ENCODE measurements around the gene ADAMTS7. TPM values are rescaled to one million over a fixed set of nuclear protein-coding genes. Genes with fewer than 3 reads are reported as not detected.

The ADAMTS7 gene
- total RNA-seq, 1 experiment from 2014 or later, result 10.7 TPM

GRCh38 chr15:78838489-78838888, 27.2 kb upstream of the ADAMTS7 start:
- BruUV-seq (replicated peaks), result no TSS peak
- ChIA-PET POLR2A (interaction anchor here (1.2 kb wide), 1 partner anchor 19 kb away, joined by 3 read pairs; no protein-coding TSS in a partner anchor), CTCF (no interaction called here)
- H3K4me3 Mint-ChIP-seq (ENCODE audit: unreplicated experiment), result no peak overlapping the region
- H3K36me3 Mint-ChIP-seq (ENCODE audit: insufficient read depth, unreplicated experiment), result no peaks in the 10 kb centered on the region
- intact Hi-C loops (cut with micrococcal nuclease), result no loop called here
- H3K4me1 Mint-ChIP-seq (ENCODE audit: insufficient read depth, unreplicated experiment), result no peaks in the 10 kb centered on the region
- no peaks in the 10 kb centered on the region for H3K9me3 Mint-ChIP-seq (ENCODE audit: unreplicated experiment)
- TF ChIP-seq, protein P1, sequence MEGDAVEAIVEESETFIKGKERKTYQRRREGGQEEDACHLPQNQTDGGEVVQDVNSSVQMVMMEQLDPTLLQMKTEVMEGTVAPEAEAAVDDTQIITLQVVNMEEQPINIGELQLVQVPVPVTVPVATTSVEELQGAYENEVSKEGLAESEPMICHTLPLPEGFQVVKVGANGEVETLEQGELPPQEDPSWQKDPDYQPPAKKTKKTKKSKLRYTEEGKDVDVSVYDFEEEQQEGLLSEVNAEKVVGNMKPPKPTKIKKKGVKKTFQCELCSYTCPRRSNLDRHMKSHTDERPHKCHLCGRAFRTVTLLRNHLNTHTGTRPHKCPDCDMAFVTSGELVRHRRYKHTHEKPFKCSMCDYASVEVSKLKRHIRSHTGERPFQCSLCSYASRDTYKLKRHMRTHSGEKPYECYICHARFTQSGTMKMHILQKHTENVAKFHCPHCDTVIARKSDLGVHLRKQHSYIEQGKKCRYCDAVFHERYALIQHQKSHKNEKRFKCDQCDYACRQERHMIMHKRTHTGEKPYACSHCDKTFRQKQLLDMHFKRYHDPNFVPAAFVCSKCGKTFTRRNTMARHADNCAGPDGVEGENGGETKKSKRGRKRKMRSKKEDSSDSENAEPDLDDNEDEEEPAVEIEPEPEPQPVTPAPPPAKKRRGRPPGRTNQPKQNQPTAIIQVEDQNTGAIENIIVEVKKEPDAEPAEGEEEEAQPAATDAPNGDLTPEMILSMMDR (IDR thresholded peaks at IDR 0.05; ENCODE audit: unreplicated experiment), result no peak
- no peaks in the 10 kb centered on the region for H3K27me3 Mint-ChIP-seq (ENCODE audit: insufficient read depth, unreplicated experiment)
- H3K27ac Mint-ChIP-seq (ENCODE audit: low read depth, unreplicated experiment), result peak overlapping the region; percentile 65
- DNase-seq (ENCODE audit: unreplicated experiment), result no peak

- Mint-ChIP-seq H3K4me3 (ENCODE audit: unreplicated experiment) (no peak overlapping the region), H3K27ac (ENCODE audit: low read depth, unreplicated experiment) (no peak overlapping the region), H3K4me1 (ENCODE audit: insufficient read depth, unreplicated experiment) (no peaks in the 10 kb centered on the region), H3K9me3 (ENCODE audit: unreplicated experiment) (no peaks in the 10 kb centered on the region), H3K36me3 (ENCODE audit: insufficient read depth, unreplicated experiment) (no peaks in the 10 kb centered on the region), H3K27me3 (ENCODE audit: insufficient read depth, unreplicated experiment) (no peaks in the 10 kb centered on the region)
- BruUV-seq (replicated peaks), result no TSS peak
- DNase-seq (ENCODE audit: unreplicated experiment), result no peak
- TF ChIP-seq, protein P1 (IDR thresholded peaks at IDR 0.05; ENCODE audit: unreplicated experiment), result no peak
- ChIA-PET POLR2A (no interaction called here), CTCF (no interaction called here)
- intact Hi-C loops (cut with micrococcal nuclease), result no loop called here
Observed at GRCh38 chr15:78837543-78837942, 26.3 kb upstream of the ADAMTS7 start.

GRCh38 chr15:78837131-78837530, 25.9 kb upstream of the ADAMTS7 start:
- Mint-ChIP-seq H3K36me3 (ENCODE audit: insufficient read depth, unreplicated experiment) (no peaks in the 10 kb centered on the region), H3K4me3 (ENCODE audit: unreplicated experiment) (no peak overlapping the region), H3K27ac (ENCODE audit: low read depth, unreplicated experiment) (no peak overlapping the region), H3K4me1 (ENCODE audit: insufficient read depth, unreplicated experiment) (no peaks in the 10 kb centered on the region), H3K27me3 (ENCODE audit: insufficient read depth, unreplicated experiment) (no peaks in the 10 kb centered on the region), H3K9me3 (ENCODE audit: unreplicated experiment) (no peaks in the 10 kb centered on the region)
- BruUV-seq (replicated peaks), result no TSS peak
- TF ChIP-seq, protein P1 (IDR thresholded peaks at IDR 0.05; ENCODE audit: unreplicated experiment), result no peak
- intact Hi-C loops (cut with micrococcal nuclease), result no loop called here
- ChIA-PET CTCF (no interaction called here), POLR2A (no interaction called here)
- DNase-seq (ENCODE audit: unreplicated experiment), result no peak

- ChIA-PET CTCF (interaction anchor here (0.6 kb wide), 1 partner anchor 766 kb away, joined by 3 read pairs; no protein-coding TSS in a partner anchor), POLR2A (no interaction called here)
- Mint-ChIP-seq H3K4me1 (ENCODE audit: insufficient read depth, unreplicated experiment) (no peaks in the 10 kb centered on the region), H3K27me3 (ENCODE audit: insufficient read depth, unreplicated experiment) (no peaks in the 10 kb centered on the region), H3K4me3 (ENCODE audit: unreplicated experiment) (no peak overlapping the region), H3K9me3 (ENCODE audit: unreplicated experiment) (no peaks in the 10 kb centered on the region), H3K36me3 (ENCODE audit: insufficient read depth, unreplicated experiment) (no peaks in the 10 kb centered on the region), H3K27ac (ENCODE audit: low read depth, unreplicated experiment) (no peak overlapping the region)
- no TSS peak for BruUV-seq (replicated peaks)
- intact Hi-C loops (cut with micrococcal nuclease), result no loop called here
- TF ChIP-seq, protein P1 (IDR thresholded peaks at IDR 0.05; ENCODE audit: unreplicated experiment), result no peak
- no peak for DNase-seq (ENCODE audit: unreplicated experiment)
Observed at GRCh38 chr15:78836333-78836732, 25.1 kb upstream of the ADAMTS7 start.

Measured in MCF 10A (cell line).